ENCODE measurements around the gene ZNF98.

The ZNF98 gene

DNA sequence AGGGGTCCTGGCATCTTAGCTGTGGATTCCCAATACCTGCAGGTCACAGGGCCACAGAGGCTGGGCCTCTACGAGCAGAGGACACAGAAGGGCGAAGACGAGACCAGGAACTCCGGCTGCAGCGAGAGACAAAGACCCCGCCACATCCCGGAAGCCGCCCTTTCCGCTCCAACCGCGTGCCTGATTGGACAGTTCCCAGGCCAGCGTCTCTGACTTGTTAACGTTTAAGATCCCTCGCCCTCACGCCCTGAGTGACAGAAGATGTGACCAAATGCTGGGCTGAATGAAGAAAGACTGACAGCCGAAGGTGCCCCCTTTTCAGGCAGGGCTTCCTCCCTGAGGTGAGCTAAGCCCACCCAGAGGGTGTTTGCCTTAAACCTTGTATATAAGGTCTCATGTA lies at the start of gene ZNF98:
ZNF98 (minus strand) TSS at position 136 of the 400 bp plus-strand sequence; CDS start at position 14, 122 bp downstream.
- no peak for DNase-seq

GRCh38 chr19:22446605-22447004 lies 24.5 kb upstream of the ZNF98 start:
- no peak for DNase-seq

DNA sequence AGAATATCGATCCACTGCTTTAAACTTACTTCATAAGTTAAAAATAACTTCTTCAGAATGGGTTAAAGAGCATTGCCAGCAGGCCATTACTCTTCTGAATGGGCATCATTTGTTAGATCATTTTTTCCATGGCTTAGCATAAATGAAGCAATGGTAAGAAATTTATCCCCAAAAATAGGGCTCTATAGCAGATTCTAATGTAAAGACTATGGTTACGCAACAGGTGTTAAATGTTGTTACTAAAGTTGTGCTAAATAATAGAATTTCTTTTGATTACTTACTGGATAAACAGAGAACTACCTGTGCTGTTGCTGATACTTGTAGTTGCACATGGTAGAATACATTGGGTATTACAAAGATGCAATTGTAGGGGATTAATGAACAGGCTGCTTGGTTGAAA lies 15.9 kb upstream of the ZNF98 start:
- DNase-seq = no peak

DNA sequence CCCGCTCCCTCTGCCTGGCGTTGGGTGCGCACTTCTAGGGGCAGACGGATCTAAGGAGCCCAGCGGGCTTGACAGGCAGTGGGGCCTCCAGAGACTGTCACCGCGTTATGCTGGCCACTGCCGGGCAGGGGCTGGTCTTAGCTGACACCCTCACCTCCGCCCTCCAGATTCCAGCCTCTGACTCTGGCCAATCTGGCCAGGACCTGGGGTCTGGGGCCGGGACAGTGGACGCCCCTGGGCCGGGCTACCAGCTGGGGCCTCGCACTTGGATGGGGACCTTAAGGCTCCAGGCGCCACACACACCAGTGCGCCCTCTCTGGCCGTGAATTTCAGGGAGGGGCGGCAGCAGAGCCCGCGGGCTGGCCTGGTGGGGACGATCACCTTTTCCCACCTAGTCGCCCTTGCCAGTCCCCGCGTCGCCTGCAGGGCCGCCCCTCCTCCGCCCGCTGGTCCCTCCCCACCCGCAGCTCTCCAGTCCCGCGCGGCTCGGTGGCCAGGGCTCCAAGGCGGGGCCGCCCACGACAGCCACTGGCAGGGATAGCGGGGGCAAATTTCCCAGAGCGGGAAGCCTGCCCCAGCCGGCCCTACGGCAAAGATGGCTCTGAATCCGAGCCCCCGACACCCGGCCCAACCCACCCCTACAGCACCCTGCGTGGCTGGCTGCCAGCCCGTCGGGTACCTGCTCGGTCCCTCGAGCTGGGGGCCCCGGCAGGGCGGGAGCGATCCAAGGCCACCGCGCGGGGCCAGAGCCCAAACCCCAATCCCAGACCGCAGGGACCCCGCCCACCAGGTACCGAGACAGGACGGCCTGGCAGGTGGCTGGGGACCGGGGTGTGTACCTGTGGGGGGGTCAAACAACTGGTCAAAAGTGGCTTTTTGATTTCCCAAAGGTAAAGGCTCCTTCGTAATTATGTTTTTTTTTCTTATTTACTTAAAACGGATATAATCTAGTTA lies 6.1 kb upstream of the ZNF98 start:
- no peak for DNase-seq

- DNase-seq = no peak
Measured at GRCh38 chr19:22427547-22427946, 5.4 kb upstream of the ZNF98 start.

DNA sequence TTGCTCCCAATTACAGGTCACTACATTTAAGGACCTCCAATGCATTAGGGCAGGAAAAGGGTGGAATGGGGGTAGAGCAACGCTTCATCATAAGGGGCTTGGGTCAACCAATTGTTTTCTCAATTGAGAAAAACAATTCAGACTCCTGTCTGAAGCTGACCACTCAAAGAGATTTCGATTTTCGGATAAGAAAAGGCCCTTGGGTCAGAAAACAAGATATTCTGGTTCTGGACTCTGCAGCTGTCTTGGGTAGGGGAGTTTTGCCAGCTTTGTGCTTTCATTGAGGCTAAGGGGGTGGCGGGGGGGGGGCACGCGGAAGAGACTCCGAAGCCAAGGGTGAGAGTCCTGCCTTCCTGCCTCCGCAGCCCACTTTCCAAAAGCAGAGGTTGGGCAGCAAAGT lies 4.8 kb upstream of the ZNF98 start:
- DNase-seq = no peak

DNA sequence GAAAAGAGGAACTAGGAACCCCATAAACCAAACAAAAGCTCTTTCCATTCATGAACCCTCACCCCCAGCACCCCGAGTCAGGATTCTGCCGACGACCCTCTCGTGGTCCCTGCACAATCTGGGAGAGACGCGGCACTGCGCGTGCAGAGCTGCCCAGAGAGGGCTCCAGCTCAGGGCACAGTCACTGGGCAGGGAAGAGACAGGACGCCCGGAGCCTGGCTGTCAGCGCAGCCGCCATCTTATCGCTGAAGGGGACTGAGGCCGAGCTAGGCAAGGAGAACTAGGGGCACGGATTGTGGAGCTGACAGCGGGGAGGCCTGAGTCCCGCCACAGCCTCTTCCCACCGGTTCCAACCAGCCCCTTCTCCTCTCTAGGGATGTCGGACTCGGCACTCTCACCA lies 349 bp downstream of the ZNF98 start:
- no peak for DNase-seq

GRCh38 chr19:22354665-22355064 lies 67.5 kb downstream of the ZNF98 start:
- DNase-seq = no peak

Data from NCI-H2171 (cell line).